NAMALWA (cell line): ENCODE data around the gene MRPS7.

Experiments used
- DNase-seq: peaks from one replicate; pipeline ENCODE4 v3.0.0-alpha.2; 2015; ENCODE audit warnings: low spot score

Gene MRPS7

DNA sequence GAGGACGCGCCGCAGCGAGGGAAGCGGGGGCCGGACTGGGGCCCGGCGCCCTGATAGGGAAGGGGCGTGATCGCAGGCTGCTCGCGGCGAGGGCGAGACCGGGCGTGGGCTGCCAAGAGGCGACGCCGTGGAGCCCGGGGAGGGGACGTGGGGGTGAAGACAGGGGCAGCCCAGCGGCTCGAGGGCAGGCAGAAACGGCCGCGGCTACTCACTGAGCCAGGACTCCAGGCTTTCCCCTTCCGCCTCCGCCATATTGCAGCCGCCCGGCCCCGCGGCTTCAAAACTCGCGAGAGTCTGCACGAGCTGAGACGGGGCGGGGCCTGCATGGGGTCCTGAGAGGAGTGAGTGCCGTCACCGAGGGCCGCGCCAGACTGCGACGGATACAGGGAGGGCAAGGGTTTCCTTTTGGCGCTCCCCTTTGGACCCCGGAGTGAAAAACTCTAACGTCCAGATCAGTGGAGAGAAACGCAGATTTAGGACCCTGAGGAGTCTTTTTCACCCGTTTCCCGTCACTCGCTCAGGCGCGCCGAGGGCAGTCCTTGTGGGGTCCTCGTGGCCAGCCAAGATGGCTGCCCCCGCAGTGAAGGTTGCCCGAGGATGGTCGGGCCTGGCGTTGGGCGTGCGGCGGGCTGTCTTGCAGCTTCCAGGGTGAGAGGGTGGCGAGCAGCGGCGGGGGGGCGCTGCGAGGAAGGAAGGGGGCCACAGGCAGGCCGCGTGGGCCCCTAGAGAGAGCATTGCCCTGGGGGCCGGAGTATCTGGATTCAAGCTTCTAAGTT lies at the start of gene MRPS7, which contains the start of gene GGA3:
Gene MRPS7 (plus strand): TSS at position 544 of the 776 bp plus-strand sequence. CDS start 22 bp downstream, at position 566.
Gene GGA3 (minus strand): TSS at position 271 of the 776 bp plus-strand sequence. CDS start 19 bp downstream, at position 252.
- DNase-seq: peak; percentile 96

GRCh38 chr17:75218131-75218530 lies 43.5 kb upstream of the MRPS7 start:
- no peak for DNase-seq

- DNase-seq: no peak
These were observed 41.9 kb upstream of the MRPS7 start for GRCh38 chr17:75219815-75220214.

- no peak for DNase-seq
These were observed 36.7 kb upstream of the MRPS7 start for GRCh38 chr17:75225016-75225415.

GRCh38 chr17:75227729-75228128 lies 34.0 kb upstream of the MRPS7 start:
- DNase-seq: no peak

DNA sequence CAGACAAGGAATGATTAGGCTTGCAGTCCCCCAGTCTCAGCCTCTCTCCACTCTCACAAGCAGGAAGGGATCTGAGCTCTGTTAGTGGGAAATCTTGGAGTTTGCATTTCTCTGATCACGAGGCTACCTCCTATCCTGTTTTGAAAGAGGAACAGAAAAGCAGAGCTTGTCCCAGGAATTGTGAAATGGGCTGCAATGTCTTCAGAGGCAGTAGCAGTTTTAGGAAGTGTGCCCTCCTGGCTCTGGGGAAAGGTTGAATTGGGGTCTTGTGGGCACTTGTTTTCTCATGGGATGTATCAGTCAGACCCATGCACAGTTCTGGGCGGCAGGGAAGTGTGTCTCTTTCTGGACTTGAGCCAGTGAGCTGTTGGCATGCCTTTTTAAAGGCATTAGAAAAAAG lies 33.4 kb upstream of the MRPS7 start:
- no peak for DNase-seq

- no peak for DNase-seq
These were observed 32.8 kb upstream of the MRPS7 start for GRCh38 chr17:75228847-75229246.

GRCh38 chr17:75231071-75231470 lies 30.6 kb upstream of the MRPS7 start:
- DNase-seq: no peak

DNA sequence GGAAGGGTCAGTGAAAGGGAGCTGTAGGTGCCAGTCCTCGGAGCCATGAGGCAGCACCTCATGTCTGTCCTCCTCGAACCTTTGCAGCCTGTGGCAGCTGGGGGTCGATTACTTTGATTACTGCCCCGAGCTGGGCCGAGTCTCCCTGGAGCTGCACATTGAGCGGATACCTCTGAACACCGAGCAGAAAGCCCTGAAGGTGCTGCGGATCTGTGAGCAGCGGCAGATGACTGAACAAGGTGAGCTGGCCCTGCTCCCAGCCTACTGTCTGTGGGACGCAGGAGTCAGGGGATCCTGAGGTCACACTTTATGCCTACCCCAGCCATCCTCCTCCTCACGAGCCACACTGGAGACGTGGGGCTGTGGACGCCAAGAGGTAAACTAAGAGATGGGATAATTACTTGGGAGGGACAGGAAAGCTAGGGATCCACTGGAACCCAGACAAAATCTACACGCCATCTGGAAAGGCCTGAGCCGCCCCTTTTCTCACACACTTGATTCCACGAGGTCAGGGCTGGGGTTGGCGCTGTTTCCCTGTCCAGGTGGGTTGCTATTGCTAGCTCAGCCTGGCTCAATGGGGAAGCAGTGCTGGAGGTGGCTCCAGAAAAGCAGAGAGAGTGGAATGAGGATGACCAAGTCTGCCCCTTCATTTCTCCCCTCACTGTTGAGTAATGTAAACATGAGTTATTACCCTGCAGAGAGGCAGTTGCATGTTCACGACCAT lies 29.8 kb upstream of the MRPS7 start:
- DNase-seq: no peak

- DNase-seq: no peak
These were observed 28.9 kb upstream of the MRPS7 start for GRCh38 chr17:75232786-75233185.

GRCh38 chr17:75237100-75238014 lies 24.3 kb upstream of the MRPS7 start:
- DNase-seq: no peak

DNA sequence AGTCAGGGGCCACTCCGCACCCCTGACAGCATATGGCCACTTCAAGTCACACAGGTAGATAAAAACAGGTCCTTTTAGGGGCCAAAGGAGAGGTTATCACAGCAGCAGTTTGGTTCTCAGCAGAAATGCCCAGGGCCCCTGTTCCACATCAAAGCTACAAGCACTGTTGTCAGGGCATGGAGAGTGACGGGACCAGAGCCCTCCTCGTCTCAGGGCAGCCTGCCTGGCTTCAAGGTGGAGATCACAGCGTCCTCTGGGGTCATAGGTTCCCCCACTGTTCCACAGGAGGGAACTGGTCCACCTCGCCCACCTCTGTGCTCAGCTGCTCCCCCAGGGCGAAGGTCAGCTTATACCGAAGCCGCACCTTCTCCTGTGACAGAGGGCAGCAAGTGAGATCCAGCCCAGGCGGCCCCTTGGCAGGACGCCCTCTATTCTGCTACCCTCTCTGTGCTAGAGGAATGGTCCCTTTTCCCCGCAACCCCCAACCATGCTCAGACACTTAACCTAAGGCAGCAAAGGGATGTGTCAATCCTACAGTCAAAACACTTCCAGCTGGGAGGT lies 23.6 kb upstream of the MRPS7 start:
- DNase-seq: no peak

DNA sequence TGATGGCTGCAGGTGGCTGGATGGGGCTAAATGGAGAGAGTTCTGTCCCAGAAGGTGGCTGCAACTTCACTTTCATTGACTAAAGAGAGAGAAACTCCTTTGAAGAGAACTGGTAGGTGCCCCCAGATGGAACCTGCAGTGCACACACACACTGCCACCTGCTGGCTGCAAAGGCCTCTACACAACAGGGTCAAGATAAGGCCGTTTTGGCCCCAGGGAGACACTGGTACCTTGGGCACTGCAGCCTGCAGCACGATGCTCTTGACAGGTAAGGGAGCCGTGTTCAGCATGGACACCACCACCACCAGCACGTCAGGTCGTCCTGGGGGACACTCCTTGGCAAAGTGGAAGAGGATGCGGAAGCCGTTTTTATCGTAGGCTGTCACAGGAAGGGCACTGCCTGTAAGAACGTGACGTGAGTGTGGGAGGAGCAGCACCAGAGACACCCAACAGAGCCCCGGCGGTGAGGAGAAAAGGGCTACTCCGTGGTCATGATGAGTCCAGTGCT lies 22.9 kb upstream of the MRPS7 start:
- peak; percentile 84 for DNase-seq

- no peak for DNase-seq
These were observed 22.5 kb upstream of the MRPS7 start for GRCh38 chr17:75239214-75239613.

DNA sequence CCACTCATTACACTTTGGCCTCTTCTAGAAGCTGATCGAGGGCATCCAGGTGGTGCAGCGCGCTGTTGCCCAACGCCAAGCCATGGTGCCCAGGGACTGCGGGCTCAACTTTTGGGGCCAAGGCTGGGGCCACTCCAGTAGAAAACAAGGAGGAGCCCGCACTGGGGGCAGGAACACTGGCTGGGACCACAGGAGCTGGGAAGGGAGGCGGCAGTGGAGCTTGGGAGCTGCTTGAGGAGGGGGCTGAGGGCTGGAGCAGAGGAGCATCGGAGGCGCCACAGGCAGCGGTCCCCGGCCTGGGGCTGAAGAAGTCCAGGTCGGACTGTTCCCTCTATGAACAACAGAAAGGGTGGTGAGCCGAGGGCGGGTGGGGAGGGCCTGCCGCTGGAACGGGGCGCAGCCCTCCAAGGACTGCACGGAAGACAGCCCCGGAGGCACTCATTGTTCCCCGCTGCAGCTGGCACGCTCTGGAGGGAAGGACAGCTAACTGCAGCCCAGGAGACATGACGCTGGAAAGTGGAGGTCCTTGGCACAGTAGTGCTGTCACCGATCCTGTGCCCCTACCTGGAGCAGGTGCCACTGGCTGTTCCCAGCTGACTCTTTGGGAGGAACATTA lies 21.8 kb upstream of the MRPS7 start:
- no peak for DNase-seq

DNA sequence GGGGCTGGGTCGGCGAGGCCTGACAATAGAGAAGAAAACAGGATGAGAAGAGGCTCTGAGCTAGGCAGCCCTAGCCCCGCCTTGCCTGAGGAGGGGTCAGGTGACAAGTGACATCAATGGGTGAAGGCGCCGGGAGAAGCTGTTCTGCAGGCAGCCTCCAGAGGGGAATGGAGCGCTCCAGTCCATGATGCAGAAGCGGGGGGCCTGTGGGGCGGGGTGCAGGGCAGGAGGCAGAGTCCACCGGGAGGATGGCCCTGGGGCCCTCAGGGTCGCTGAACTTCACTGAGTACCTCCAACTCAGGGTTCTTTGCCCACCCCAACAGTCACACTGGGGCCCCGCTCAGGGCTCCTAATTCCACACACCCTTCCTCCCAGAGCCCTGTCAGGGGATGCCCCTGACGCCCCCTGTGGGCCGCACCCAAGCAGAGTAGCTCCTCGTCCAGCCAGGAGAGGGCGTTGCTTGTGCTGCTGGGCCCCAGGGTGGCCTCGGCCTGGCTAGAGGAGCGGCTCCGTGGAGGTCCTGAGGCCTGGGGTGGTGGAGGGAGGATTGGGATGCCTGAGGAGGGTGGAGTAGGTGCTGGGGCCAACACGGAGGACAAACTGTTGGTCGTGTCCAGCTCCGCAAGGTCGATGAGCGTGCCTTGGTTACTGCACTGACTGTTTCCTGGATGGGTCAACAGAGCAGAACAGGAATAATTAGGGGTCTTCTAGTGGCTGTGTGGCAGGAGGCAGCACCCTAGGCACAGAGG lies 21.1 kb upstream of the MRPS7 start:
- peak; percentile 76 for DNase-seq

DNA sequence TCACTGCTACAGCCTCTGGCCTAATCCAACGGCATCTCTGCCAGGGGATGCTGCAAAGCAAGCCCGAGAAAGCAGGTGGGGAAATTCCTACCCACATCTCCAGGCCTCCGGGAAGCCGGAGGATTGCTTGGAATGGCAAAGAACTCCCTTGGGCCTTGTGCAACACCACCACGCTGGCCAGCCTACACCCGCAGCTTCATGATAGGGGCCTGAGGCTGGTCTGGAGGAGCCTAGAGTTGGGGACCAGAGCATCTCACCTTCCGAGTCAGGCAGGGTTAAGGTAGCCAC lies 20.6 kb upstream of the MRPS7 start:
- no peak for DNase-seq

DNA sequence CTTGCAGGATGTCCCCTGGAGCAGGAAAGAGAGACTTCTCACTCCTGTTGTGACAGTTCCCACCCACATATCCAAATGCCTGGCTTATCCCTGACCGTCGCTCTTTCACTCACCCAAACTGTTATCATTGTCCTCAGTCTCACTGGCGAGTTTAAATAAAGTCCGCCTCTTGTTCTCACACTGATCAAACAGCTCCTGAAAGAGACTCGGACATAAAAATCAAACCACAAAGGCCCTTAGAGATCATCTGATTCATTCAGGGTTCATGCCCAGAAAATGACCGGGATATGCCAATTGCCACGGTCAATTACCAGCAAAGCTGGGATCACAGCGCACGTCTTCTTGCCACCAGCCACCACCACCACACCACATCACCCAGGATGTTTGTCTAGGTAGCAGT lies 20.2 kb upstream of the MRPS7 start:
- DNase-seq: no peak

DNA sequence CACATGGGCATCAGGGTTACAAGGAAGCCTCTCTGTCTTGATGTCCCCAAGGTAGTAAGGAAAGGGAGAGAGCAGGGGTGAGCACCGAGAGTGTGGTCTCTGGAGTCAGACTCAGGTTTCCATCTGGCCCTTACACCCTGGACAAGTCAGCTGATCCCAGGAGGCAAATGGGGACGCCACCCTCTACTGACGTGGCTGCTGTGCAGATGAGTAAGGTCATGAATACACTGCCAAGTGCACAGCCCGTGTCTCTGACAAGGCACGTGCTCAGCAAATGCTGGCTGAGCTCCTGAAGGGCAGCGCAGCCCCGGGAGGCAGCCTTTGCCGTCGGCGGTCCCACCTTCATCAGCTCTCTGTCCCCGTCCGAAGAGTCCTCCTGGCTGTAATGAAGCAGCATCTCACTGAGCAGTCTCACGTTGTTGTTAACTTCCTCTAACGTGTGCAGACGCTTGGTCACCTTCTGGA lies 19.7 kb upstream of the MRPS7 start:
- no peak for DNase-seq

GRCh38 chr17:75242461-75243042 lies 19.1 kb upstream of the MRPS7 start:
- DNase-seq: no peak
